Kidney (tissue), 14 donors: ENCODE data around the gene NAT16. TPM values are rescaled to one million over a fixed set of nuclear protein-coding genes. Genes with fewer than 3 reads are reported as not detected.

Source experiments
- DNase-seq, 5 donors: peaks; one replicate each; pipeline ENCODE4 v3.0.0-alpha.2; 2013 to 2020
- FAIRE-seq: peaks from 2 replicates; lab custom pipeline; 2012; peaks lifted over from hg19 to GRCh38; lab: Jason Lieb, UNC
- H3K27ac ChIP-seq, 2 donors: one replicate each; pipeline ENCODE4 v1.7.0; 2013; ENCODE audit warnings: low read depth in 2 of 2, low read length in 2 of 2, inconsistent platforms in 1 of 2
- H3K27me3 ChIP-seq: one replicate; pipeline ENCODE4 v1.7.1; 2013; ENCODE audit warnings: low read length, inconsistent platforms; ENCODE audit not compliant: control insufficient read depth, insufficient read depth
- H3K36me3 ChIP-seq, 3 donors: one replicate each; pipeline versions ENCODE4 v1.7.0 to v1.7.1; 2013; ENCODE audit warnings: low read length in 3 of 3, control low read depth in 1 of 3, inconsistent platforms in 1 of 3; ENCODE audit not compliant: insufficient read depth in 3 of 3, control insufficient read depth in 2 of 3
- H3K4me1 ChIP-seq, 3 donors: one replicate each; pipeline versions ENCODE4 v1.7.0 to v1.7.1; 2013; ENCODE audit warnings: low read length in 3 of 3, inconsistent platforms in 1 of 3, low read depth in 1 of 3; ENCODE audit not compliant: control insufficient read depth in 2 of 3, insufficient read depth in 2 of 3
- H3K4me3 ChIP-seq, 3 donors: one replicate each; pipeline versions ENCODE4 v1.7.0 to v1.8.1; 2013; ENCODE audit warnings: low read length in 3 of 3, control low read depth in 1 of 3, inconsistent platforms in 1 of 3
- H3K9ac ChIP-seq, 3 donors: one replicate each; pipeline versions ENCODE4 v1.7.0 to v1.7.1; 2013; ENCODE audit warnings: low read length in 3 of 3, control low read depth in 1 of 3, inconsistent platforms in 1 of 3
- H3K9me3 ChIP-seq, 3 donors: one replicate each; pipeline versions ENCODE4 v1.7.0 to v1.7.1; 2013; ENCODE audit warnings: low read length in 3 of 3, control low read depth in 1 of 3, inconsistent platforms in 1 of 3; ENCODE audit not compliant: control insufficient read depth in 2 of 3, insufficient read depth in 1 of 3
- CTCF ChIP-seq: IDR thresholded peaks from 3 replicates; pipeline ENCODE4 v1.5.1; 2012; ENCODE audit warnings: mild to moderate bottlenecking, moderate library complexity, borderline replicate concordance; ENCODE audit not compliant: insufficient read depth; ENCODE audit errors: extremely low read depth
- intact Hi-C: fragments of 100-400 bp; cut with DNase I; formaldehyde crosslinking; loops from one replicate; pipeline ENCODE4 v1.11.1; 2022
- polyA plus RNA-seq: library from polyadenylated mRNA; stranded (reverse); fragments of 350-450 nt; fragmentation: Illumina TruSeq; extraction: RNeasy Lipid Tissue Mini Kit (QIAGEN cat#74804); gene quantifications from one replicate; pipeline ENCODE4 v1.2.3, GENCODE V29; 2014; ENCODE audit warnings: low read depth, low replicate concordance; ENCODE audit not compliant: insufficient read depth
- total RNA-seq: library from RNA; stranded (reverse); fragmentation: NEBNext Ultra II Directional; extraction: Animal tissue kit (Norgen Biotek cat#: 25700); gene quantifications from one replicate; pipeline ENCODE4 v1.2.1, GENCODE V29; 2021
- donor health status: control.
- donor health status: control.
- donor health status: control.
- donor health status: control.
- donor health status: control.
- donor health status: DM: yes; HTN: yes; CAD: no.
- donor health status: Normal renal cell carcinoma (clear cell type).

Gene NAT16
- total and polyA plus RNA-seq, 2 donors from 2014 or later, result not detected

- DNase-seq (no peak), FAIRE-seq (no peak)
- Histone ChIP-seq H3K27me3 (no peaks in the 10 kb centered on the region), H3K27ac (no peak overlapping the region), H3K9ac (no peak overlapping the region), H3K9me3 (no peaks in the 10 kb centered on the region), H3K4me1 (peaks cover 0 to 6% (median 5%) of the 10 kb centered on the region in 3 donors), H3K4me3 (no peak overlapping the region), H3K36me3 (no peaks in the 10 kb centered on the region)
- intact Hi-C loops, result no loop called here
- TF ChIP-seq CTCF, result no peak
These were observed 28.0 kb downstream of the NAT16 start for GRCh38 chr7:101151908-101152651.

- intact Hi-C loops, result loop anchor here (10.0 kb wide), 1 partner anchor 144 kb away; no protein-coding TSS in a partner anchor
- H3K36me3 ChIP-seq, result no peaks in the 10 kb centered on the region
- H3K27ac ChIP-seq, result no peak overlapping the region
- no peak overlapping the region for H3K9ac ChIP-seq
- H3K4me1 ChIP-seq, result peaks cover 0 to 5% (median 0%) of the 10 kb centered on the region in 3 donors
- no peaks in the 10 kb centered on the region for H3K9me3 ChIP-seq
- FAIRE-seq (no peak), DNase-seq (no peak)
- H3K27me3 ChIP-seq, result no peaks in the 10 kb centered on the region
- no peak for TF ChIP-seq CTCF
- H3K4me3 ChIP-seq, result no peak overlapping the region
These were observed 39.2 kb downstream of the NAT16 start for GRCh38 chr7:101140746-101141382.

- no peak overlapping the region for H3K4me3 ChIP-seq
- H3K9me3 ChIP-seq, result no peaks in the 10 kb centered on the region
- no peaks in the 10 kb centered on the region for H3K36me3 ChIP-seq
- FAIRE-seq (no peak), DNase-seq (peak in 1 of 5 donors; percentile 32)
- intact Hi-C loops, result loop anchor here (10.0 kb wide), 1 partner anchor 144 kb away; no protein-coding TSS in a partner anchor
- H3K9ac ChIP-seq, result no peak overlapping the region
- no peaks in the 10 kb centered on the region for H3K27me3 ChIP-seq
- H3K4me1 ChIP-seq, result peaks cover 0 to 5% (median 0%) of the 10 kb centered on the region in 3 donors
- no peak for TF ChIP-seq CTCF
- no peak overlapping the region for H3K27ac ChIP-seq
These were observed 39.8 kb downstream of the NAT16 start for GRCh38 chr7:101140339-101140699.
